ENCODE data around the gene MAST4. TPM values are rescaled to one million over a fixed set of nuclear protein-coding genes. Genes with fewer than 3 reads are reported as not detected.

MAST4 gene
- polyA plus RNA-seq, 1 experiment = 4.0 TPM

GRCh38 chr5:67025457-67025856, 429.3 kb downstream of the MAST4 start:
- POLR2A ChIA-PET = no interaction called here

GRCh38 chr5:67026278-67026677, 430.1 kb downstream of the MAST4 start:
- TF ChIP-seq CTCF (IDR thresholded peaks at IDR 0.05; ENCODE audit: insufficient read depth, low read depth, low read length) = no peak
- ChIA-PET CTCF (no interaction called here), POLR2A (no interaction called here)
- no peaks in the 10 kb centered on the region for H3K27me3 ChIP-seq (ENCODE audit: control insufficient read depth, insufficient read depth, low read length)
- no peak for DNase-seq (ENCODE audit: low read depth)
- H3K4me3 ChIP-seq (ENCODE audit: low read depth, low read length) = no peak overlapping the region
- no peaks in the 10 kb centered on the region for H3K36me3 ChIP-seq (ENCODE audit: control insufficient read depth, insufficient read depth, low read length)

More at GRCh38 chr5:67025457-67025856, 429.3 kb downstream of the MAST4 start:
- H3K4me3 ChIP-seq (ENCODE audit: low read depth, low read length) = no peak overlapping the region
- DNase-seq (ENCODE audit: low read depth) = no peak
- CTCF ChIA-PET = no interaction called here
- no peak for TF ChIP-seq CTCF (IDR thresholded peaks at IDR 0.05; ENCODE audit: insufficient read depth, low read depth, low read length)
- no peaks in the 10 kb centered on the region for H3K27me3 ChIP-seq (ENCODE audit: control insufficient read depth, insufficient read depth, low read length)
- no peaks in the 10 kb centered on the region for H3K36me3 ChIP-seq (ENCODE audit: control insufficient read depth, insufficient read depth, low read length)

GRCh38 chr5:67027171-67027570, 431.0 kb downstream of the MAST4 start:
- ChIA-PET CTCF (interaction anchor here (1.4 kb wide), 1 partner anchor 13 kb away, joined by 3 read pairs; no protein-coding TSS in a partner anchor), POLR2A (no interaction called here)
- no peak for DNase-seq (ENCODE audit: low read depth)
- Histone ChIP-seq H3K27me3 (ENCODE audit: control insufficient read depth, insufficient read depth, low read length) (no peaks in the 10 kb centered on the region), H3K36me3 (ENCODE audit: control insufficient read depth, insufficient read depth, low read length) (no peaks in the 10 kb centered on the region), H3K4me3 (ENCODE audit: low read depth, low read length) (no peak overlapping the region)
- no peak for TF ChIP-seq CTCF (IDR thresholded peaks at IDR 0.05; ENCODE audit: insufficient read depth, low read depth, low read length)

GRCh38 chr5:67028371-67028770, 432.2 kb downstream of the MAST4 start:
- DNase-seq (ENCODE audit: low read depth) = no peak
- Histone ChIP-seq H3K4me3 (ENCODE audit: low read depth, low read length) (no peak overlapping the region), H3K27me3 (ENCODE audit: control insufficient read depth, insufficient read depth, low read length) (no peaks in the 10 kb centered on the region), H3K36me3 (ENCODE audit: control insufficient read depth, insufficient read depth, low read length) (no peaks in the 10 kb centered on the region)
- TF ChIP-seq CTCF (IDR thresholded peaks at IDR 0.05; ENCODE audit: insufficient read depth, low read depth, low read length) = no peak
- CTCF ChIA-PET = interaction anchor here (1.2 to 1.4 kb wide), 2 partner anchors 14 to 17 kb away, joined by 3 read pairs; no protein-coding TSS in a partner anchor
- POLR2A ChIA-PET = interaction anchor here (0.6 kb wide), 1 partner anchor 39 kb away, joined by 6 read pairs; no protein-coding TSS in a partner anchor

- DNase-seq (ENCODE audit: low read depth) = no peak
- ChIA-PET CTCF (interaction anchor here (1.2 kb wide), 1 partner anchor 16 kb away, joined by 3 read pairs; no protein-coding TSS in a partner anchor), POLR2A (interaction anchor here (0.6 kb wide), 1 partner anchor 38 kb away, joined by 6 read pairs; no protein-coding TSS in a partner anchor)
- no peaks in the 10 kb centered on the region for H3K27me3 ChIP-seq (ENCODE audit: control insufficient read depth, insufficient read depth, low read length)
- H3K36me3 ChIP-seq (ENCODE audit: control insufficient read depth, insufficient read depth, low read length) = no peaks in the 10 kb centered on the region
- TF ChIP-seq CTCF (IDR thresholded peaks at IDR 0.05; ENCODE audit: insufficient read depth, low read depth, low read length) = no peak
- no peak overlapping the region for H3K4me3 ChIP-seq (ENCODE audit: low read depth, low read length)
Observed at GRCh38 chr5:67028941-67029340, 432.7 kb downstream of the MAST4 start.

Measured in BJ (cell line).